HG02970 (cell line): ENCODE data around the gene KIF2C.
"Not testable (repeated sequence)": the region's sequence is repeated elsewhere in the genome, so short reads cannot be mapped to it uniquely, and the experiment has no call there.

Source experiments
- ATAC-seq: cut with Tn5 transposase; IDR thresholded peaks from one replicate; pipeline ENCODE4 v1.9.1; 2021; ENCODE audit warnings: mild to moderate bottlenecking, moderate library complexity, moderate number of reproducible peaks; ENCODE audit not compliant: unreplicated experiment, low FRiP score

Gene KIF2C

DNA sequence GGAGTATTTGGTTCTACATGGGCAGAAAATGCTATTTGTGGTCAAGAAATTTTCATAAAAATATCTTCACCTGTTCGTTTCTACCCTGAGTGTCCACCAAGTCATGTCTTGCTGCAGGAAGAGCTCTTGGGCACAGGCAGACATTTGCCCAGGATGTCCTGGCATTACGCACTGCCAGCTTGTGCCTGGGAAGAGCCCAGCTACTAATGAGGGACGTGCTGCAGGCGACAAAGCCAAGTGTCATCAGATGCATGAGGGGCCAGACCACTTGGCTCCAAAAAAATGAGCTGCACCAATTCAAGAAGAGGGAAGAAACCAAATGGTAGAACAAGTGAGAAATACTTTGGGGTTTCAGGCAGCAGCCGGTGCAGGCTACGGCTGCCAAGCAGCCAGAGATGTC lies 21.5 kb upstream of the KIF2C start:
- ATAC-seq: no peak

DNA sequence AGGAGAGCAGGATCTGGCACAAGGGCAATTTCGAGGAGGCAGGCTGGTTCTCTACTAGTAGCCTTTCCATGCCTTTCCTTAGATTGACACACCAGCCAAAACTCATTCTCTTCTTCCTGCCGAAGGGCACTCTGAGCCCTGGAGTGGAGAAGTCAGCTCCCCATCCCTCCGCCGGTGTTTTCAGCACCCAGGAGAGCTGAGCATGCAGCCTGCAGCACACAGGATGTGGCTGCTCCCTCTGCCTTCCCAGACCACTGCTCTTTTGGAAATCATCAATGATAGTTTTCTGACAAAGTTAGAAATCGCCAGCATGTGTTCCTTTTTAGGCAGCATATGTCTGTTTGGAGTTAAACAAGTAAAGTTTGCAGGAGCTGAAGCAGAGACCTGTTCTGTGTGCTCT lies 20.3 kb upstream of the KIF2C start:
- ATAC-seq: no peak

GRCh38 chr1:44720281-44720680 lies 19.4 kb upstream of the KIF2C start:
- no peak for ATAC-seq

GRCh38 chr1:44721485-44722361 lies 17.9 kb upstream of the KIF2C start:
- peak; percentile 68 for ATAC-seq

DNA sequence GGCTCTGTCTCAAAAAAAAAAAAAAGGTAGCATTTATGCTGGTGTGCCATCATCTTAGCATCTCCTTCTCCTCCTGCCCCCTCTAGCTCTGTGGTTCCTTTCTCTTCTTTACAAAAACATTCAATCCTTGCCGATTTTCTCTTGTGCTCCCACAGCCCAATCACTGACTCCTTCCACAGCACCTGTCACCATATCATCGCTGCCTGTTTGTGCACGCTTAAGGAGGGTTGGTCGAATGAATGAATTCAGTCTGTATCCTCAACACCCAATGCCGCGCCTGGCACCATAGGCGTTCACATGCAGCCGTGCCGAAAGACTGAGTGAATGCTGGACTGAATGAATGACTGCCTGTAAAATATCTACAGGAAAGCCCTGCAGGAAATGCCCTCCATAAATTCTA lies 16.6 kb upstream of the KIF2C start:
- ATAC-seq: no peak

GRCh38 chr1:44723496-44724295 lies 15.9 kb upstream of the KIF2C start:
- no peak for ATAC-seq

DNA sequence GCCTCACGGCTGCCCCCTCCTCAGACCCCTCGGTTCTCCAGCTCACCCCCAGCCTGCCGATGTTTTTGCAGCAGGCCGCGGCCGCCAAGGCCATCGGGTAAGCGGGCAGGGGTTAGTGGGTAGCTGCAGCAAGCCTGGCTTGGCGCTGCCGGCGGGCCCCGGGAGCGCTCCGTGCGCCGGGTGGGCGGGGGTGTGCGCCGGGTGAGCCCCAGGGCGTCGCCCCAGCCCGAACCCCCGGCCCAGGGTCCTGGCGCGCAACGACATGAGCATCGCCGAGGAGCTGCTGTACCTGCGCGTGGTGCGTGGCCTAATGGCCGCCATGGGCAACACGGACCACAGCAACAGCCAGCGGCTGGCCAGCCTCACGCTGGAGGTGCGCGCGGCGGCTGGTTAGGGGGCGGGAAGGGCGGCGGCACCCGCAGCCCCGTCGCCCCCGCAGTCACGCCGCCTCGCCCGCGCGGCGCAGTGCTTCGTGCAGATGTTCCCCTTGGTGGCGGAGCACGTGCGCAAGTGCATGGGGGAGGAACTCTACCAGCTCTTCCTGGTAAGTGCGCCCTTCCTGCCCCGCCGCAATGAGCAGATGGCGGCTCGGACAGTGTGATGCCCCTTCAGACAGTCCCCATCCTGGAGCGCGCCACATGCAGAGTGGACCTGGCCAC lies 15.2 kb upstream of the KIF2C start:
- no peak for ATAC-seq

DNA sequence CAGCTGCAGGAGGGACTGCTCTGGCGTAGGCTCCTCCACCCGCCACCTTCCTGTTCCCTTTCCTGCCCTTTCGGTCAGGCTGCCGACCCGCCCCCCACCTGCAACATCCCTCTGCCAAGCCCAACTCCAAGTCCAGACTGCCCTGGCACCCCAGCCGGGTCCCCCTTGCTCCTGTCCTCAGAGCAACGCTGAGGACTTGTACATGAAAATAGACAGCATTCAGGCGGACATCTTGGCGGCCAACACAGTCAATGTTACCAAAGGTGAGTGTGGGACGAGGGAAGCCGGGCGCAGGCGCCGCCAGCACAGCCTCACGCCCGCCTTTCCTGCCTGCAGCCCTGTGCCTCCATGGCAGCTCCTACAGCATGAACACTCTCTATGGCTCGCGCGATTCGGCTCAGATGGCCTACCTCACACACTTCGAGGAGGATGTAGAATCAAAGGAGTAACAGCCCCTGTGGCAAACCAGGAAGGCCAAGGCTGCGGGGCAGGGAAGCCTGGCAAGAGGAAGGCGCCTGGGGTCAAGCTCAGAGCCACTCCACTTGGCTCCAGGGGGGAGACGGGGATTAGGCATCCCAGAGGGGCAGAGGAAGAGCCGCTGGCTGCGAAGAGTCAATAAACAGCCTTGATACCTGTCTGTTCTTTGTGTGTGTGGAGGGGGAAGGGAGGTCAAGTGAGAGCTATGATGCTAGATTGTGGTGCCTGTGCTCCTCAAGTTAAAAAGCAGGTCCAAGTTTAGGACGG lies 14.5 kb upstream of the KIF2C start:
- ATAC-seq: no peak

DNA sequence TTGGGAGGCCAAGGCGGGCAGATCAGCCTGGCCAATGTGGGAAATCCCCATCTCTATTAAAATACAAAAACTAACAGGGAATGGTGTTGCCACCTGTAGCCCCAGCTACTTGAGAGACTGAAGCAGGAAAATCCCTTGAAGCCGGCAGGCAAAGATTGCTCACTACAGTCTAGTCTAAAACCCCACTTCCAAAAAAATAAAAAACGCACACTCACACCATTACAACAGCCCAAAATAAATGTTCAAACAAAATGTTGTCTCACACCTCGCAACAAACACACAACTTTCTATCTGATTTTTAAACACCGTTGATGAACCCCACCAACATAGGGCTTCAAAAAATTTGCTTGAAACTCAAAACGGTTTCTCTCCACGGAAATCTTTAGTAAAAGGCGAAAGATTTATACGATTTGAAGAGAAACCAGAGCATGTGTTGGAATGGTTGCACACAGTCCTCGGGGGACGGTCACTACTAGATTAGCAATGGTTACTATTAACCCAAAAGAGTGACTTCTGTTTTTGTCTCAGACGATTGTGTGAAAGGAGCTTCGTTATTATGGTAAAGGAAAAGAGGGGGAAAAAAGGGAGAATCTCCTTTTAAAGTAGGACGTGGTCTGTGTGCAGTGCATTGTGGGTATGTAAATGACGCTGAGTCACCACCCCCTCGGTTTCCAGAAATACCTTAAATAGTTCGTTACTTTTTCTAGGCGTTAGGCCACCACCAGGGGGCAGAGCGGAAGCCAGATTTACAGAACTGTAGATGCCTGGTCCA lies 8.7 kb upstream of the KIF2C start, which contains the start of gene RNU5D-1:
Gene RNU5D-1 (minus strand): TSS at position 430 of the 772 bp plus-strand sequence.
- peak; percentile 66 for ATAC-seq

GRCh38 chr1:44733365-44733764 lies 6.3 kb upstream of the KIF2C start:
- ATAC-seq: no peak

DNA sequence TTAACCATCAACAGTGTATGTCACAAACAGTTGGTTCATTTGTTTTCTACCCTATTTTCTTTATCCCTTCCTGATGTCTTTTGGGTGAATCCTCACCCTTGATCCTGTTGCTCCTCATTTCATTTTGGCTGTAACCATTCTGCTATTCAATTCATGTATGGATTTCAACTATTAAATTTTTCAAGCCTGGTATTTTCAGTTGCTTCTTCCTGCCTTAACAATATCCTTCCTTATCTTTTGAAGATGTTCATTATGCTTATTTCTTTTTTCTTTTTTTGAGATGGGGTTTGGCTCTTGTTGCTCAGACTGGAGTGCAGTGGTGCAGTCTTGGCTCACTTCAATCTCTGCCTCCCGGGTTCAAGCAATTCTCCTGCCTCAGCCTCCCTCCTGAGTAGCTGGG lies 5.9 kb upstream of the KIF2C start:
- ATAC-seq: no peak

GRCh38 chr1:44735992-44736391 lies 3.6 kb upstream of the KIF2C start:
- no peak for ATAC-seq

GRCh38 chr1:44738953-44739306 lies 707 bp upstream of the KIF2C start:
- ATAC-seq: not testable (repeated sequence)

GRCh38 chr1:44740179-44740617 lies 561 bp downstream of the KIF2C start:
- ATAC-seq: no peak

- no peak for ATAC-seq
Observed at GRCh38 chr1:44743211-44743610, 3.6 kb downstream of the KIF2C start.

GRCh38 chr1:44747878-44748277 lies 8.2 kb downstream of the KIF2C start:
- ATAC-seq: no peak

GRCh38 chr1:44757420-44757819 lies 17.8 kb downstream of the KIF2C start:
- ATAC-seq: no peak

DNA sequence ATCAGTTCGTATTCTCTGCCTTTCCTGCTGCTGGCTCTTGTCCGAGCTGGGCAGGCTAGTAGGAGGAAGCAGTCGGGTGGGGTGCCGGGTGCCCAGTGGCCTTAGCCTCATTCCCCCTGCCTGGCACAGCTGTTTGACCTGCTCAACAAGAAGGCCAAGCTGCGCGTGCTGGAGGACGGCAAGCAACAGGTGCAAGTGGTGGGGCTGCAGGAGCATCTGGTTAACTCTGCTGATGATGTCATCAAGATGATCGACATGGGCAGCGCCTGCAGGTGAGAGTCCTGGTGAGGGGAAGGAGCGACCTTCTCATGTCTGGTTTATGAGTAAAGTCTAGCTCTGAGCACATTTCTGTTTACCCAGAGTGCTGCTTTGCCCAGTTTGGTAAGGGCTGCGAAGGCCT lies 19.4 kb downstream of the KIF2C start:
- ATAC-seq: no peak

DNA sequence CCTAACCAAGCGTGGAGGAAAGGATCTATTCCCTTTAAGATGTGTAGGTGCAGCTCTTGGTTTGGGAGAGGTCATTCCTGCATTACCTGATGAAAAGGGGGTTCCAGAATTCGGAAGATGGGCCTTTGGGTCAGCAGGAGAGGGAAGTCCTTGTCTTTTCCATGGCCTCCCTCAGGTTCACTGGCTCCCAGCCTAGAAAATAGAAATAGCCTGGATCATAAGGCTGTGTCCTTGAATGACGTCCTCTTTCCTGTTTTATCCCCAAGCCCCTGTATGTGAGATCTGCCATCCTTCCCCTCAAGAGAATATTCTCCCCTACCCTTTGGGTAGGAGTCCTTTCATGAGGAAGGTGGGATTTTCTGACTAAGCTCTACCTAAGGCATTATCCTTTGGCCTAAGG lies 21.2 kb downstream of the KIF2C start:
- ATAC-seq: no peak

DNA sequence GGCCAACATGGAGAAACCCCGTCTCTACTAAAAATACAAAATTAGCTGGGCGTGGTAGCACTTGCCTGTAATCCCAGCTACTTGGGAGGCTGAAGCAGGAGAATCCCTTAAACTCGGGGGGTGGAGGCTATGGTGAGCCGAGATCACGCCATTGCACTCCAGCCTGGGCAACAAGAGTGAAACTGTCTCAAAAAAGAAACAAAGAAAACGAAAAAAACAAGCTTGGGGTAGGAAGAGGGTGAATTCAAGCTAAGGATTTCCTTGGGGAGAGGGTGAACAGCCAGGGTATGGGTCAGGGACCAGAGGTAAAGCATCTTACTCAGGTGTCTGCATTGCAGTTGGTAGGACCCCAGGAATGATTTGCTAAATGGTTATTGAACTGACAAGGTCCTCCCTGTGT lies 26.8 kb downstream of the KIF2C start:
- ATAC-seq: not testable (repeated sequence)
